Stimulated activated CD4-positive, alpha-beta T cell treated with anti-CD3 and anti-CD28 coated beads, Interleukin-1b, Interleukin-23, amount 100 ng/mL, for 4 hours (primary cell): Measurements from ENCODE around the gene VPS26B.
"Not testable (repeated sequence)": the region's sequence is repeated elsewhere in the genome, so short reads cannot be mapped to it uniquely, and the experiment has no call there.

Experiments used
- DNase-seq, 2 donors: peaks; one replicate each; pipeline ENCODE4 v3.0.0-alpha.2; 2020; ENCODE audit warnings: low read depth in 2 of 2

VPS26B gene

GRCh38 chr11:134281635-134282034 lies 57.2 kb downstream of the VPS26B start:
- not testable (repeated sequence) for DNase-seq

- no peak for DNase-seq
Measured at GRCh38 chr11:134282121-134283045, 57.9 kb downstream of the VPS26B start.

- no peak for DNase-seq
Measured at GRCh38 chr11:134283461-134284230, 59.2 kb downstream of the VPS26B start.

GRCh38 chr11:134284349-134284748 lies 59.9 kb downstream of the VPS26B start:
- DNase-seq = not testable (repeated sequence)

GRCh38 chr11:134287561-134287960 lies 63.1 kb downstream of the VPS26B start:
- no peak for DNase-seq

GRCh38 chr11:134288486-134288885 lies 64.0 kb downstream of the VPS26B start:
- DNase-seq = no peak

- DNase-seq = no peak
Measured at GRCh38 chr11:134289167-134289566, 64.7 kb downstream of the VPS26B start.

- no peak for DNase-seq
Measured at GRCh38 chr11:134289789-134290188, 65.3 kb downstream of the VPS26B start.

GRCh38 chr11:134290646-134291045 lies 66.2 kb downstream of the VPS26B start:
- DNase-seq = no peak

- no peak for DNase-seq
Measured at GRCh38 chr11:134291196-134291595, 66.7 kb downstream of the VPS26B start.

- no peak for DNase-seq
Measured at GRCh38 chr11:134292661-134293060, 68.2 kb downstream of the VPS26B start.

- no peak for DNase-seq
Measured at GRCh38 chr11:134293119-134294113, 68.9 kb downstream of the VPS26B start.

- no peak for DNase-seq
Measured at GRCh38 chr11:134294664-134295063, 70.2 kb downstream of the VPS26B start.
